WTC11 (cell line): Measurements from ENCODE around the gene FAM9A.

Experiments
- ELF4 ChIP-seq: sonication (generic); formaldehyde crosslinking; IDR thresholded peaks from 2 replicates; pipeline ENCODE4 v1.8.1; 2022; ENCODE audit warnings: low read depth, mild to moderate bottlenecking, moderate library complexity, missing genetic modification reagents
- GABPB1 ChIP-seq: sonication (generic); formaldehyde crosslinking; IDR thresholded peaks from 2 replicates; pipeline ENCODE4 v1.8.1; 2023; ENCODE audit warnings: mild to moderate bottlenecking, missing genetic modification reagents
- JUN ChIP-seq: sonication (generic); formaldehyde crosslinking; IDR thresholded peaks from 2 replicates; pipeline ENCODE4 v1.8.0; 2023; ENCODE audit warnings: mild to moderate bottlenecking, missing genetic modification reagents
- MXD4 ChIP-seq: fragments of 250-450 bp; sonication (Bioruptor Pico); IDR thresholded peaks from 2 replicates; pipeline ENCODE4 v1.8.0; 2021; ENCODE audit warnings: mild to moderate bottlenecking, moderate library complexity, borderline replicate concordance
- NR1H2 ChIP-seq: sonication (generic); formaldehyde crosslinking; IDR thresholded peaks from 2 replicates; pipeline ENCODE4 v1.9.0; 2021; ENCODE audit warnings: mild to moderate bottlenecking, moderate library complexity, missing genetic modification reagents
- TEAD4 ChIP-seq: sonication (generic); formaldehyde crosslinking; IDR thresholded peaks from 2 replicates; pipeline ENCODE4 v1.8.0; 2022; ENCODE audit warnings: mild to moderate bottlenecking, missing genetic modification reagents
- ZNF138 ChIP-seq: sonication (generic); formaldehyde crosslinking; conservative IDR thresholded peaks from 2 replicates; pipeline ENCODE4 v1.8.1; 2022; ENCODE audit warnings: mild to moderate bottlenecking, moderate library complexity, missing genetic modification reagents
- TF ChIP-seq, protein P1 (sequence below): fragments of 200-600 bp; IDR thresholded peaks from 2 replicates; pipeline ENCODE4 v1.8.0; 2022; ENCODE audit warnings: antibody characterized with exemption
- TF ChIP-seq, protein P2 (sequence below): sonication (generic); formaldehyde crosslinking; IDR thresholded peaks from 2 replicates; pipeline ENCODE4 v1.8.1; 2022; ENCODE audit warnings: low read depth, missing genetic modification reagents, borderline replicate concordance
- TF ChIP-seq, protein P3 (sequence below): sonication (generic); formaldehyde crosslinking; IDR thresholded peaks from 2 replicates; pipeline ENCODE4 v1.8.0; 2022; ENCODE audit warnings: mild to moderate bottlenecking, missing genetic modification reagents
- TF ChIP-seq, protein P4 (sequence below): sonication (generic); formaldehyde crosslinking; IDR thresholded peaks from 2 replicates; pipeline ENCODE4 v1.8.1; 2023; ENCODE audit warnings: mild to moderate bottlenecking, missing genetic modification reagents
- TF ChIP-seq, protein P5 (sequence below): sonication (generic); formaldehyde crosslinking; IDR thresholded peaks from 2 replicates; pipeline ENCODE4 v1.8.1; 2022; ENCODE audit warnings: mild to moderate bottlenecking, moderate library complexity, missing genetic modification reagents

DNA sequence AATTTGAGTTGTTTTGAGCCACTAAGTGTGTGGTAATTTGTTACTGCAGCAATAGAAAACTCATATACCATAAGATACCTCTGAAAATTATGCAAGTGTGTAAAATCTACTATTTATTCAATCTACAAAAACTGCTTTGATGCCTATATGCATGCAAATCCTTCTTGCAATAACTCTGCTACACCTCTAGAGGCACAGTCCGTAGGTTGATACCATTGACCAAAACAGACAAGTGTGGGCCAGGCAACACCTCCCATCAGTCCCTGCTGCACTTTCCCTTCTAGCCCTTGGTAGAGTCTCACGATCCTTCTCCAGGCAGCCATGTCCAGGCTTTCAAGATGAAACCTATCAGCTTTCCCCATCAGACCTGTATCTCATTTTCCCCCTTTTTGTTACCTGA is 48.8 kb upstream of the FAM9A start:
- TF ChIP-seq TEAD4 (CRISPR knock-in tag) (no peak), NR1H2 (no peak), GABPB1 (CRISPR knock-in tag) (no peak), JUN (CRISPR knock-in tag) (no peak), ELF4 (CRISPR knock-in tag) (no peak), ZNF138 (CRISPR knock-in tag) (no peak), MXD4 (CRISPR knock-in tag) (no peak)
- TF ChIP-seq, protein P1, sequence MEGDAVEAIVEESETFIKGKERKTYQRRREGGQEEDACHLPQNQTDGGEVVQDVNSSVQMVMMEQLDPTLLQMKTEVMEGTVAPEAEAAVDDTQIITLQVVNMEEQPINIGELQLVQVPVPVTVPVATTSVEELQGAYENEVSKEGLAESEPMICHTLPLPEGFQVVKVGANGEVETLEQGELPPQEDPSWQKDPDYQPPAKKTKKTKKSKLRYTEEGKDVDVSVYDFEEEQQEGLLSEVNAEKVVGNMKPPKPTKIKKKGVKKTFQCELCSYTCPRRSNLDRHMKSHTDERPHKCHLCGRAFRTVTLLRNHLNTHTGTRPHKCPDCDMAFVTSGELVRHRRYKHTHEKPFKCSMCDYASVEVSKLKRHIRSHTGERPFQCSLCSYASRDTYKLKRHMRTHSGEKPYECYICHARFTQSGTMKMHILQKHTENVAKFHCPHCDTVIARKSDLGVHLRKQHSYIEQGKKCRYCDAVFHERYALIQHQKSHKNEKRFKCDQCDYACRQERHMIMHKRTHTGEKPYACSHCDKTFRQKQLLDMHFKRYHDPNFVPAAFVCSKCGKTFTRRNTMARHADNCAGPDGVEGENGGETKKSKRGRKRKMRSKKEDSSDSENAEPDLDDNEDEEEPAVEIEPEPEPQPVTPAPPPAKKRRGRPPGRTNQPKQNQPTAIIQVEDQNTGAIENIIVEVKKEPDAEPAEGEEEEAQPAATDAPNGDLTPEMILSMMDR, result no peak
- TF ChIP-seq, protein P2, sequence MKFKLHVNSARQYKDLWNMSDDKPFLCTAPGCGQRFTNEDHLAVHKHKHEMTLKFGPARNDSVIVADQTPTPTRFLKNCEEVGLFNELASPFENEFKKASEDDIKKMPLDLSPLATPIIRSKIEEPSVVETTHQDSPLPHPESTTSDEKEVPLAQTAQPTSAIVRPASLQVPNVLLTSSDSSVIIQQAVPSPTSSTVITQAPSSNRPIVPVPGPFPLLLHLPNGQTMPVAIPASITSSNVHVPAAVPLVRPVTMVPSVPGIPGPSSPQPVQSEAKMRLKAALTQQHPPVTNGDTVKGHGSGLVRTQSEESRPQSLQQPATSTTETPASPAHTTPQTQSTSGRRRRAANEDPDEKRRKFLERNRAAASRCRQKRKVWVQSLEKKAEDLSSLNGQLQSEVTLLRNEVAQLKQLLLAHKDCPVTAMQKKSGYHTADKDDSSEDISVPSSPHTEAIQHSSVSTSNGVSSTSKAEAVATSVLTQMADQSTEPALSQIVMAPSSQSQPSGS (CRISPR knock-in tag), result no peak
- TF ChIP-seq, protein P3, sequence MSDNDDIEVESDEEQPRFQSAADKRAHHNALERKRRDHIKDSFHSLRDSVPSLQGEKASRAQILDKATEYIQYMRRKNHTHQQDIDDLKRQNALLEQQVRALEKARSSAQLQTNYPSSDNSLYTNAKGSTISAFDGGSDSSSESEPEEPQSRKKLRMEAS (CRISPR knock-in tag), result no peak
- TF ChIP-seq, protein P4, sequence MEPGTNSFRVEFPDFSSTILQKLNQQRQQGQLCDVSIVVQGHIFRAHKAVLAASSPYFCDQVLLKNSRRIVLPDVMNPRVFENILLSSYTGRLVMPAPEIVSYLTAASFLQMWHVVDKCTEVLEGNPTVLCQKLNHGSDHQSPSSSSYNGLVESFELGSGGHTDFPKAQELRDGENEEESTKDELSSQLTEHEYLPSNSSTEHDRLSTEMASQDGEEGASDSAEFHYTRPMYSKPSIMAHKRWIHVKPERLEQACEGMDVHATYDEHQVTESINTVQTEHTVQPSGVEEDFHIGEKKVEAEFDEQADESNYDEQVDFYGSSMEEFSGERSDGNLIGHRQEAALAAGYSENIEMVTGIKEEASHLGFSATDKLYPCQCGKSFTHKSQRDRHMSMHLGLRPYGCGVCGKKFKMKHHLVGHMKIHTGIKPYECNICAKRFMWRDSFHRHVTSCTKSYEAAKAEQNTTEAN (CRISPR knock-in tag), result no peak
- TF ChIP-seq, protein P5, sequence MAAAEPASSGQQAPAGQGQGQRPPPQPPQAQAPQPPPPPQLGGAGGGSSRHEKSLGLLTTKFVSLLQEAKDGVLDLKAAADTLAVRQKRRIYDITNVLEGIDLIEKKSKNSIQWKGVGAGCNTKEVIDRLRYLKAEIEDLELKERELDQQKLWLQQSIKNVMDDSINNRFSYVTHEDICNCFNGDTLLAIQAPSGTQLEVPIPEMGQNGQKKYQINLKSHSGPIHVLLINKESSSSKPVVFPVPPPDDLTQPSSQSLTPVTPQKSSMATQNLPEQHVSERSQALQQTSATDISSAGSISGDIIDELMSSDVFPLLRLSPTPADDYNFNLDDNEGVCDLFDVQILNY (CRISPR knock-in tag), result no peak
